ENCODE measurements around the gene THSD4. TPM values are rescaled to one million over a fixed set of nuclear protein-coding genes. Genes with fewer than 3 reads are reported as not detected.

Gene THSD4
- total RNA-seq, 1 experiment from 2014 or later, result 0.29 TPM

DNA sequence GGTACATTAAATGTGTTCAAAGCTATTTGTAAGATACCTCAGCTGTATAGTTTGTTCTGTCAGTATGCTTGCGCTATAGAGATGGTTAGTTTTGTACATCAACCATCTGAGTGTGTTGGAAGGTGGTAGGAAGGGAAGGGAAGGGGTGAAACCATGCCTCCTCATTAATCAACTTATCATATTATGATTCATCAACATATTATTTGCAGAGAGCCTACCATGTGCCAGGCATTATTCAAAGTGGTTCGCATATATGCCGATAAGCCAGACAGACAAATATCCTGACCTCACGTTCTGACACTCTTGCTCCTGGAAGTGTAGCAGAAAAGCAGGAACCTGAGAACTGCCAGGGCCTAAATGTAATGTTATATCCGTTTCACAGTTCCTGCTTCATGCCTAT, 447.0 kb downstream of the THSD4 start:
- Histone ChIP-seq H3K9me3 (no peaks in the 10 kb centered on the region), H3K4me1 (no peaks in the 10 kb centered on the region), H3K36me3 (ENCODE audit: control insufficient read depth, insufficient read depth, low read length) (no peaks in the 10 kb centered on the region), H3K27me3 (replicated peaks; ENCODE audit: control insufficient read depth, insufficient read depth, low read length) (no peaks in the 10 kb centered on the region), H3K4me3 (ENCODE audit: low read depth, low read length) (no peak overlapping the region)
- ChIA-PET POLR2A (no interaction called here), CTCF (interaction anchor here (0.6 kb wide), 1 partner anchor 32 kb away, joined by 3 read pairs; no protein-coding TSS in a partner anchor)
- DNase-seq, result no peak
- H3K27me3 Mint-ChIP-seq (ENCODE audit: insufficient read depth, unreplicated experiment), result no peaks in the 10 kb centered on the region
- H3K4me3 Mint-ChIP-seq (ENCODE audit: unreplicated experiment), result no peak overlapping the region
- intact Hi-C loops (cut with micrococcal nuclease; ENCODE audit: unreplicated experiment), result no loop called here
- no peak overlapping the region for H3K27ac Mint-ChIP-seq (ENCODE audit: unreplicated experiment)
- no peak for TF ChIP-seq CTCF (IDR thresholded peaks at IDR 0.05; ENCODE audit: insufficient read depth in 1 of 2, low read depth in 1 of 2, low read length in 1 of 2, severe bottlenecking in 1 of 2, unreplicated experiment in 1 of 2)
- H3K4me1 Mint-ChIP-seq (ENCODE audit: low read depth, unreplicated experiment), result no peaks in the 10 kb centered on the region
- BruUV-seq (replicated peaks), result no TSS peak
- H3K36me3 Mint-ChIP-seq (ENCODE audit: insufficient read depth, unreplicated experiment), result no peaks in the 10 kb centered on the region
- no peaks in the 10 kb centered on the region for H3K9me3 Mint-ChIP-seq (ENCODE audit: unreplicated experiment)

- ChIA-PET POLR2A (no interaction called here), CTCF (no interaction called here)
- H3K36me3 Mint-ChIP-seq (ENCODE audit: insufficient read depth, unreplicated experiment), result no peaks in the 10 kb centered on the region
- H3K9me3 Mint-ChIP-seq (ENCODE audit: unreplicated experiment), result no peaks in the 10 kb centered on the region
- Histone ChIP-seq H3K4me3 (ENCODE audit: low read depth, low read length) (no peak overlapping the region), H3K9me3 (no peaks in the 10 kb centered on the region), H3K4me1 (no peaks in the 10 kb centered on the region), H3K36me3 (ENCODE audit: control insufficient read depth, insufficient read depth, low read length) (no peaks in the 10 kb centered on the region), H3K27me3 (replicated peaks; ENCODE audit: control insufficient read depth, insufficient read depth, low read length) (no peaks in the 10 kb centered on the region)
- no peak for TF ChIP-seq CTCF (IDR thresholded peaks at IDR 0.05; ENCODE audit: insufficient read depth in 1 of 2, low read depth in 1 of 2, low read length in 1 of 2, severe bottlenecking in 1 of 2, unreplicated experiment in 1 of 2)
- no TSS peak for BruUV-seq (replicated peaks)
- DNase-seq, result no peak
- H3K27ac Mint-ChIP-seq (ENCODE audit: unreplicated experiment), result no peak overlapping the region
- no peaks in the 10 kb centered on the region for H3K27me3 Mint-ChIP-seq (ENCODE audit: insufficient read depth, unreplicated experiment)
- no peak overlapping the region for H3K4me3 Mint-ChIP-seq (ENCODE audit: unreplicated experiment)
- no peaks in the 10 kb centered on the region for H3K4me1 Mint-ChIP-seq (ENCODE audit: low read depth, unreplicated experiment)
- intact Hi-C loops (cut with micrococcal nuclease; ENCODE audit: unreplicated experiment), result no loop called here
Observed at GRCh38 chr15:71564217-71564616, 448.9 kb downstream of the THSD4 start.

DNA sequence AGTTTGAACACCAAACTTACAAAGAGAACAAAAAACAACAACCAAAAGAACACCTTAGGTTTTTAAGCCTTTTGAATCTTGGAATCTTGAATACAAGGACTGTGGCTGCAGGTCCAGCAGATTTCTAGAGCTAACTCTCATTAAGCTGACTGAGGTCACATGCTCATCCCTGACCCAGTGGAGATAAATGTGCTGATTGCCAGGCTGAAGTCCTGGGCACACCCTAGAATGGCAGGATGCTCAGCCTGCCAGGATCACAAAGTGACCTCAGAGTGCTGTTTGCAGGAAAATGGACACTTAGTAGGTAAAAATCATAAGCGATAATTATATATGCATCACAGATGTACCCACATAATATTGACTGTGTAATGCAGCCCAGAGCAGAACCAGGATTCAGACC, 449.7 kb downstream of the THSD4 start:
- TF ChIP-seq CTCF (IDR thresholded peaks at IDR 0.05; ENCODE audit: insufficient read depth in 1 of 2, low read depth in 1 of 2, low read length in 1 of 2, severe bottlenecking in 1 of 2, unreplicated experiment in 1 of 2), result no peak
- no TSS peak for BruUV-seq (replicated peaks)
- Mint-ChIP-seq H3K9me3 (ENCODE audit: unreplicated experiment) (no peaks in the 10 kb centered on the region), H3K4me3 (ENCODE audit: unreplicated experiment) (no peak overlapping the region), H3K27ac (ENCODE audit: unreplicated experiment) (no peak overlapping the region), H3K4me1 (ENCODE audit: low read depth, unreplicated experiment) (no peaks in the 10 kb centered on the region), H3K36me3 (ENCODE audit: insufficient read depth, unreplicated experiment) (no peaks in the 10 kb centered on the region), H3K27me3 (ENCODE audit: insufficient read depth, unreplicated experiment) (no peaks in the 10 kb centered on the region)
- DNase-seq, result no peak
- intact Hi-C loops (cut with micrococcal nuclease; ENCODE audit: unreplicated experiment), result no loop called here
- ChIA-PET CTCF (no interaction called here), POLR2A (no interaction called here)
- H3K4me1 ChIP-seq, result no peaks in the 10 kb centered on the region
- H3K27me3 ChIP-seq (replicated peaks; ENCODE audit: control insufficient read depth, insufficient read depth, low read length), result no peaks in the 10 kb centered on the region
- no peaks in the 10 kb centered on the region for H3K36me3 ChIP-seq (ENCODE audit: control insufficient read depth, insufficient read depth, low read length)
- H3K9me3 ChIP-seq, result no peaks in the 10 kb centered on the region
- no peak overlapping the region for H3K4me3 ChIP-seq (ENCODE audit: low read depth, low read length)
